Heart left ventricle (tissue), 13 donors: ENCODE measurements around the gene ZC3H18.

Experiments
- CTCF ChIP-seq, 12 donors: fragments of 200-600 bp; sonication (generic) in 4 of 12; IDR thresholded peaks; one replicate each; pipeline versions ENCODE4 v1.5.0 to v1.8.0; 2018 to 2022; ENCODE audit warnings: antibody characterized with exemption in 12 of 12, mild to moderate bottlenecking in 5 of 12
- POLR2A ChIP-seq, 2 donors: fragments of 450-650 bp; IDR thresholded peaks; one replicate each; pipeline ENCODE4 v1.6.1; 2017; ENCODE audit warnings: antibody characterized with exemption in 2 of 2, mild to moderate bottlenecking in 2 of 2, moderate library complexity in 2 of 2
- donor health status: ischemic (EF 13 %, LVEDD 7.1; RV severe dilation, severe dysfunction).
- donor health status: DM: no; HTN: yes; CAD: no.
- donor health status: DM: no; HTN: no; CAD: no.
- donor health status: ischemic (EF 25% LVEDD 6.9; RV normal size, moderate dysfunction).
- donor health status: ischemic (EF 25% LVEDD 5.7; RV mildly dilated, moderate dysfunction).
- donor health status: ischemic (EF 35%, LVEDD 5.7; RV mildly dilated, moderate dysfunction).
- donor health status: nonischemic (EF 11% LVEDD 7.7; RV severe dilation, severe dysfunction).
- donor health status: DM: yes; HTN: yes; CAD: no.
- donor health status: PGD.
- donor health status: ischemic (EF 29% LVEDD 5.4; RV normal size, mild dysfunction).
- donor health status: nonischemic (EF 23%, LVEDD 6.1; RV moderate dilation, normal function).

- no peak for TF ChIP-seq CTCF (IDR thresholded peaks at IDR 0.05)
- no peak for TF ChIP-seq POLR2A (IDR thresholded peaks at IDR 0.05)
Measured at GRCh38 chr16:88536971-88537751, 33.0 kb upstream of the ZC3H18 start.
